ENCODE results near the gene COX7A2L.
"Not testable (repeated sequence)": the region's sequence is repeated elsewhere in the genome, so short reads cannot be mapped to it uniquely, and the experiment has no call there.

GRCh38 chr2:42347518-42347917 lies 13.5 kb downstream of the COX7A2L start:
- TF ChIP-seq SRF (IDR thresholded peaks at IDR 0.05; ENCODE audit: low read depth, low read length); POLR2A (IDR thresholded peaks at IDR 0.05; ENCODE audit: control extremely low read depth in 1 of 2, low read depth in 2 of 2, low read length in 2 of 2); ATF3 (IDR thresholded peaks at IDR 0.05; ENCODE audit: insufficient read depth, low read depth, low read length); KDM5A (IDR thresholded peaks at IDR 0.05; ENCODE audit: low read length); EZH2 (IDR thresholded peaks at IDR 0.05; ENCODE audit: low read depth, low read length, severe bottlenecking); TEAD4 (IDR thresholded peaks at IDR 0.05; ENCODE audit: low read depth, low read length); CEBPB (IDR thresholded peaks at IDR 0.05; ENCODE audit: low read depth, low read length); CREB1 (IDR thresholded peaks at IDR 0.05); SUZ12 (IDR thresholded peaks at IDR 0.05; ENCODE audit: low read length); EP300 (IDR thresholded peaks at IDR 0.05; ENCODE audit: borderline replicate concordance in 1 of 2, low read depth in 2 of 2, low read length in 2 of 2); CHD2 (IDR thresholded peaks at IDR 0.05; ENCODE audit: low read length): not testable (repeated sequence)
- TF ChIP-seq, protein P1, sequence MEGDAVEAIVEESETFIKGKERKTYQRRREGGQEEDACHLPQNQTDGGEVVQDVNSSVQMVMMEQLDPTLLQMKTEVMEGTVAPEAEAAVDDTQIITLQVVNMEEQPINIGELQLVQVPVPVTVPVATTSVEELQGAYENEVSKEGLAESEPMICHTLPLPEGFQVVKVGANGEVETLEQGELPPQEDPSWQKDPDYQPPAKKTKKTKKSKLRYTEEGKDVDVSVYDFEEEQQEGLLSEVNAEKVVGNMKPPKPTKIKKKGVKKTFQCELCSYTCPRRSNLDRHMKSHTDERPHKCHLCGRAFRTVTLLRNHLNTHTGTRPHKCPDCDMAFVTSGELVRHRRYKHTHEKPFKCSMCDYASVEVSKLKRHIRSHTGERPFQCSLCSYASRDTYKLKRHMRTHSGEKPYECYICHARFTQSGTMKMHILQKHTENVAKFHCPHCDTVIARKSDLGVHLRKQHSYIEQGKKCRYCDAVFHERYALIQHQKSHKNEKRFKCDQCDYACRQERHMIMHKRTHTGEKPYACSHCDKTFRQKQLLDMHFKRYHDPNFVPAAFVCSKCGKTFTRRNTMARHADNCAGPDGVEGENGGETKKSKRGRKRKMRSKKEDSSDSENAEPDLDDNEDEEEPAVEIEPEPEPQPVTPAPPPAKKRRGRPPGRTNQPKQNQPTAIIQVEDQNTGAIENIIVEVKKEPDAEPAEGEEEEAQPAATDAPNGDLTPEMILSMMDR (IDR thresholded peaks at IDR 0.05; ENCODE audit: control extremely low read depth in 1 of 3, insufficient read depth in 1 of 3, low read depth in 1 of 3, low read length in 3 of 3), result not testable (repeated sequence)

All from H1 (cell line).